Measurements from ENCODE around the gene ADARB2.
"Not testable (repeated sequence)": the region's sequence is repeated elsewhere in the genome, so short reads cannot be mapped to it uniquely, and the experiment has no call there.

ADARB2 gene

GRCh38 chr10:1163831-1164230 lies 573.5 kb downstream of the ADARB2 start:
- no peak for DNase-seq (ENCODE audit: insufficient read length, low spot score)
- no peak for TF ChIP-seq POLR2A (IDR thresholded peaks at IDR 0.05; ENCODE audit: low read depth, low read length)
- FAIRE-seq = no peak

- FAIRE-seq = no peak
- TF ChIP-seq POLR2A (IDR thresholded peaks at IDR 0.05; ENCODE audit: low read depth, low read length) = no peak
- no peak for DNase-seq (ENCODE audit: insufficient read length, low spot score)
Observed at GRCh38 chr10:1163204-1163660, 574.1 kb downstream of the ADARB2 start.

GRCh38 chr10:1162481-1163203 lies 574.7 kb downstream of the ADARB2 start:
- no peak for DNase-seq (ENCODE audit: insufficient read length, low spot score)
- FAIRE-seq = no peak
- TF ChIP-seq POLR2A (IDR thresholded peaks at IDR 0.05; ENCODE audit: low read depth, low read length) = no peak

GRCh38 chr10:1161315-1161673 lies 576.0 kb downstream of the ADARB2 start:
- not testable (repeated sequence) for FAIRE-seq; DNase-seq (ENCODE audit: insufficient read length, low spot score)

GRCh38 chr10:1160561-1161314 lies 576.6 kb downstream of the ADARB2 start:
- FAIRE-seq = no peak
- DNase-seq (ENCODE audit: insufficient read length, low spot score) = no peak
- TF ChIP-seq POLR2A (IDR thresholded peaks at IDR 0.05; ENCODE audit: low read depth, low read length) = no peak

GRCh38 chr10:1159131-1160061 lies 577.9 kb downstream of the ADARB2 start:
- no peak for DNase-seq (ENCODE audit: insufficient read length, low spot score)
- TF ChIP-seq POLR2A (IDR thresholded peaks at IDR 0.05; ENCODE audit: low read depth, low read length) = no peak
- no peak for FAIRE-seq

GRCh38 chr10:1158536-1158935 lies 578.8 kb downstream of the ADARB2 start:
- FAIRE-seq; DNase-seq (ENCODE audit: insufficient read length, low spot score): not testable (repeated sequence)

- DNase-seq (ENCODE audit: insufficient read length, low spot score) = no peak
- no peak for TF ChIP-seq POLR2A (IDR thresholded peaks at IDR 0.05; ENCODE audit: low read depth, low read length)
- no peak for FAIRE-seq
Observed at GRCh38 chr10:1158066-1158465, 579.3 kb downstream of the ADARB2 start.

- no peak for TF ChIP-seq POLR2A (IDR thresholded peaks at IDR 0.05; ENCODE audit: low read depth, low read length)
- no peak for DNase-seq (ENCODE audit: insufficient read length, low spot score)
Observed at GRCh38 chr10:1157615-1157933, 579.8 kb downstream of the ADARB2 start.

GRCh38 chr10:1156921-1157614 lies 580.3 kb downstream of the ADARB2 start:
- DNase-seq (ENCODE audit: insufficient read length, low spot score) (no peak), FAIRE-seq (no peak)
- no peak for TF ChIP-seq POLR2A (IDR thresholded peaks at IDR 0.05; ENCODE audit: low read depth, low read length)

More at GRCh38 chr10:1157615-1157933, 579.8 kb downstream of the ADARB2 start:
- FAIRE-seq = no peak

- TF ChIP-seq POLR2A (IDR thresholded peaks at IDR 0.05; ENCODE audit: low read depth, low read length) = no peak
- no peak for FAIRE-seq
- no peak for DNase-seq (ENCODE audit: insufficient read length, low spot score)
Observed at GRCh38 chr10:1156616-1156886, 580.8 kb downstream of the ADARB2 start.

- DNase-seq (ENCODE audit: insufficient read length, low spot score) = no peak
- TF ChIP-seq POLR2A (IDR thresholded peaks at IDR 0.05; ENCODE audit: low read depth, low read length) = no peak
- no peak for FAIRE-seq
Observed at GRCh38 chr10:1155791-1156615, 581.3 kb downstream of the ADARB2 start.
